ENCODE measurements around the gene TSPAN8.
"Not testable (repeated sequence)": the region's sequence is repeated elsewhere in the genome, so short reads cannot be mapped to it uniquely, and the experiment has no call there.

The TSPAN8 gene

GRCh38 chr12:71125515-71125914 is 32.3 kb downstream of the TSPAN8 start:
- DNase-seq = no peak

GRCh38 chr12:71124835-71125460 is 32.9 kb downstream of the TSPAN8 start:
- no peak for DNase-seq

GRCh38 chr12:71113148-71113547 is 44.7 kb downstream of the TSPAN8 start:
- not testable (repeated sequence) for DNase-seq

- no peak for DNase-seq
Observed at GRCh38 chr12:71109834-71110233, 48.0 kb downstream of the TSPAN8 start.

GRCh38 chr12:71108355-71108754 is 49.4 kb downstream of the TSPAN8 start:
- no peak for DNase-seq

- no peak for DNase-seq
Observed at GRCh38 chr12:71107936-71108335, 49.9 kb downstream of the TSPAN8 start.

GRCh38 chr12:71105956-71106355 is 51.8 kb downstream of the TSPAN8 start:
- DNase-seq = no peak

GRCh38 chr12:71092290-71092689 is 65.5 kb downstream of the TSPAN8 start:
- no peak for DNase-seq

GRCh38 chr12:71090971-71091370 is 66.8 kb downstream of the TSPAN8 start:
- no peak for DNase-seq

GRCh38 chr12:71085575-71085974 is 72.2 kb downstream of the TSPAN8 start:
- DNase-seq = no peak

GRCh38 chr12:71075743-71076142 is 82.1 kb downstream of the TSPAN8 start:
- DNase-seq = no peak

All from DMS 273 treated with DMSO at 0.1 percent for 48 hours (cell line).